Measurements from ENCODE around the gene KRT84. TPM values are rescaled to one million over a fixed set of nuclear protein-coding genes. Genes with fewer than 3 reads are reported as not detected.

KRT84 gene
- total RNA-seq, 1 experiment from 2014 or later: not detected

DNA sequence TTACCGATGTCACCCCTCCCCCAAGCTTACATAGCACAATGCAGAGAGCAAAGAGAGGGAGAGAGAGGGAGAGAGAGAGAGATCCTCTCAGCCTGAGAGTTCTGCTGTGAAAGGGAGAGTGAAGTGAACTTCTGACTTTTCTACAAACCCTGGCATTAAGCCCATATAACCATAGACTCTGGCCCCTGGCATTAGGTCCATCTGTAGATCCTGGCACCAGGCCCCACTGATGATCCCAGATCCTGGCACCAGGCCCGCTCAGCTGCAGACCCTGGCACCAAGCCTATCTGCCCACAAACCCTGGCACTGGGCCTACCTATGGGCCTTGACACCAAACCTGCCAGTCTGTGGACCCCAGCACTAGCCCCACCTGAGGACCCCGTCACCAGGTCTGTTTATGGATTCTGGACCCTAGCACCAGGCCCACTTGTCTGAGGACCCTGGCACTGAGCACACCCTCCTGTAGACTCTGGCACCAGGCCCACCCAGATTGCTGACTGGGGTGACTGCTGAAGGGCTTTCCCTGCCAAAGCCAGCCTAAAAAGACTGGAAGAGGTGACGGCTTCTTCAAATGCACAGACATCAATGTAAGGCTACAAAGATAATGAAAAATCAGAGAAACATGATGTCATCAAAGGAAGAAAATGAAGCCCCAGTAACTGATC is 49.7 kb downstream of the KRT84 start:
- Histone ChIP-seq H3K36me3 (ENCODE audit: control insufficient read depth, insufficient read depth, low read length) (no peaks in the 10 kb centered on the region), H3K4me1 (peaks cover 8% of the 10 kb centered on the region), H3K27me3 (replicated peaks; ENCODE audit: control insufficient read depth, insufficient read depth, low read length) (no peaks in the 10 kb centered on the region), H3K4me3 (ENCODE audit: low read depth, low read length) (no peak overlapping the region), H3K9me3 (no peaks in the 10 kb centered on the region)
- Mint-ChIP-seq H3K27ac (ENCODE audit: unreplicated experiment) (no peak overlapping the region), H3K27me3 (ENCODE audit: insufficient read depth, unreplicated experiment) (no peaks in the 10 kb centered on the region), H3K4me1 (ENCODE audit: low read depth, unreplicated experiment) (peaks cover 6% of the 10 kb centered on the region), H3K36me3 (ENCODE audit: insufficient read depth, unreplicated experiment) (no peaks in the 10 kb centered on the region), H3K9me3 (ENCODE audit: unreplicated experiment) (peaks cover 10% of the 10 kb centered on the region), H3K4me3 (ENCODE audit: unreplicated experiment) (no peak overlapping the region)
- BruUV-seq (replicated peaks): no TSS peak
- CTCF ChIA-PET: no interaction called here
- intact Hi-C loops (cut with micrococcal nuclease; ENCODE audit: unreplicated experiment): no loop called here
- POLR2A ChIA-PET: no interaction called here
- TF ChIP-seq, protein P1, sequence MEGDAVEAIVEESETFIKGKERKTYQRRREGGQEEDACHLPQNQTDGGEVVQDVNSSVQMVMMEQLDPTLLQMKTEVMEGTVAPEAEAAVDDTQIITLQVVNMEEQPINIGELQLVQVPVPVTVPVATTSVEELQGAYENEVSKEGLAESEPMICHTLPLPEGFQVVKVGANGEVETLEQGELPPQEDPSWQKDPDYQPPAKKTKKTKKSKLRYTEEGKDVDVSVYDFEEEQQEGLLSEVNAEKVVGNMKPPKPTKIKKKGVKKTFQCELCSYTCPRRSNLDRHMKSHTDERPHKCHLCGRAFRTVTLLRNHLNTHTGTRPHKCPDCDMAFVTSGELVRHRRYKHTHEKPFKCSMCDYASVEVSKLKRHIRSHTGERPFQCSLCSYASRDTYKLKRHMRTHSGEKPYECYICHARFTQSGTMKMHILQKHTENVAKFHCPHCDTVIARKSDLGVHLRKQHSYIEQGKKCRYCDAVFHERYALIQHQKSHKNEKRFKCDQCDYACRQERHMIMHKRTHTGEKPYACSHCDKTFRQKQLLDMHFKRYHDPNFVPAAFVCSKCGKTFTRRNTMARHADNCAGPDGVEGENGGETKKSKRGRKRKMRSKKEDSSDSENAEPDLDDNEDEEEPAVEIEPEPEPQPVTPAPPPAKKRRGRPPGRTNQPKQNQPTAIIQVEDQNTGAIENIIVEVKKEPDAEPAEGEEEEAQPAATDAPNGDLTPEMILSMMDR (IDR thresholded peaks at IDR 0.05; ENCODE audit: insufficient read depth in 1 of 2, low read depth in 1 of 2, low read length in 1 of 2, severe bottlenecking in 1 of 2, unreplicated experiment in 1 of 2): no peak
- no peak for DNase-seq

DNA sequence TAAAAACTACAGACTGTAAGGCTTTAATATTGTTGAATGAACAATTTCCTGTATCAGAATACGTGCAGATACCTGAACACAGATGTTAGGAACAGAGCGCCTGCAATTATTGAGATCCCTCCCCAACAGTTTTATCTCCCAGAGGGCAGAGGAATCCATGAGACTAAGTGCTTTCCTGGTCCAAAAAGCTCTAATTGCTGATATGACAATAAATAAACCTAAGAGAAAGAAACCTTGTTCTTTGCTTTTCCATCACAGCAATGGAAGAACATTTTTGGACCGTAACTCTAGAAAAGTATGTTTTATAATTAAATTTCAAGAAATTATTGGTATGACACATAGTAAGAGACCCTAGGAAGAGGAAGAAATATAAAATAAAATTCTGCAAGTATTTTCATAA is 51.3 kb downstream of the KRT84 start:
- Mint-ChIP-seq H3K27me3 (ENCODE audit: insufficient read depth, unreplicated experiment) (no peaks in the 10 kb centered on the region), H3K4me3 (ENCODE audit: unreplicated experiment) (no peak overlapping the region), H3K27ac (ENCODE audit: unreplicated experiment) (no peak overlapping the region), H3K4me1 (ENCODE audit: low read depth, unreplicated experiment) (peaks cover 6% of the 10 kb centered on the region), H3K9me3 (ENCODE audit: unreplicated experiment) (peaks cover 10% of the 10 kb centered on the region), H3K36me3 (ENCODE audit: insufficient read depth, unreplicated experiment) (no peaks in the 10 kb centered on the region)
- no peak for DNase-seq
- ChIA-PET POLR2A (no interaction called here), CTCF (no interaction called here)
- Histone ChIP-seq H3K36me3 (ENCODE audit: control insufficient read depth, insufficient read depth, low read length) (no peaks in the 10 kb centered on the region), H3K27me3 (replicated peaks; ENCODE audit: control insufficient read depth, insufficient read depth, low read length) (no peaks in the 10 kb centered on the region), H3K4me1 (peaks cover 8% of the 10 kb centered on the region), H3K9me3 (no peaks in the 10 kb centered on the region), H3K4me3 (ENCODE audit: low read depth, low read length) (no peak overlapping the region)
- TF ChIP-seq, protein P1 (IDR thresholded peaks at IDR 0.05; ENCODE audit: insufficient read depth in 1 of 2, low read depth in 1 of 2, low read length in 1 of 2, severe bottlenecking in 1 of 2, unreplicated experiment in 1 of 2): no peak
- no TSS peak for BruUV-seq (replicated peaks)
- intact Hi-C loops (cut with micrococcal nuclease; ENCODE audit: unreplicated experiment): no loop called here

DNA sequence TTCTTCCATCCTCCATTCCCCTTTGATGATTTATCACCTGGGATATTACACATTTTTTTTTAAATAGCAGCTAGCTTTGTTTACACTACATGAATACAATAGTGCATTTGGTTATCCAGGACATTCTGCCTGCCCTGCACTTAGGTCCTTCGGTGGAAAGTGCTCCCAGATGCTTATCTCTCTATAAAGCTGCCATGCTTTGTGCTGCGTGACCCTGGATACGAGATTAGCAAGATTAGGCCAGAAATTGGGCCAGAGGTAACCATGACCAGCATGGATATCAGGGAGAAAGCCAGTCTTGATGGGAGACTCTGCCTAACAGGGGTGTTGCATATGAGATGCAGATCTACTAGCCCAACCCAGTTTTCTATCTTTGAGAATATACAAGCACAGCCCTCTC is 52.1 kb downstream of the KRT84 start:
- no peaks in the 10 kb centered on the region for H3K9me3 ChIP-seq
- Mint-ChIP-seq H3K36me3 (ENCODE audit: insufficient read depth, unreplicated experiment) (no peaks in the 10 kb centered on the region), H3K27ac (ENCODE audit: unreplicated experiment) (no peak overlapping the region), H3K27me3 (ENCODE audit: insufficient read depth, unreplicated experiment) (no peaks in the 10 kb centered on the region), H3K4me3 (ENCODE audit: unreplicated experiment) (no peak overlapping the region), H3K9me3 (ENCODE audit: unreplicated experiment) (peaks cover 10% of the 10 kb centered on the region), H3K4me1 (ENCODE audit: low read depth, unreplicated experiment) (peaks cover 6% of the 10 kb centered on the region)
- no peak overlapping the region for H3K4me3 ChIP-seq (ENCODE audit: low read depth, low read length)
- TF ChIP-seq, protein P1 (IDR thresholded peaks at IDR 0.05; ENCODE audit: insufficient read depth in 1 of 2, low read depth in 1 of 2, low read length in 1 of 2, severe bottlenecking in 1 of 2, unreplicated experiment in 1 of 2): no peak
- H3K27me3 ChIP-seq (replicated peaks; ENCODE audit: control insufficient read depth, insufficient read depth, low read length): no peaks in the 10 kb centered on the region
- CTCF ChIA-PET: interaction anchor here (0.7 kb wide), 2 partner anchors 177 to 212 kb away, joined by 3 to 5 read pairs; no protein-coding TSS in a partner anchor
- H3K36me3 ChIP-seq (ENCODE audit: control insufficient read depth, insufficient read depth, low read length): no peaks in the 10 kb centered on the region
- peaks cover 8% of the 10 kb centered on the region for H3K4me1 ChIP-seq
- no TSS peak for BruUV-seq (replicated peaks)
- intact Hi-C loops (cut with micrococcal nuclease; ENCODE audit: unreplicated experiment): no loop called here
- POLR2A ChIA-PET: no interaction called here
- DNase-seq: peak in 1 of 2 experiments; percentile 23
